ENCODE results near the gene B3GNT5.

The B3GNT5 gene

DNA sequence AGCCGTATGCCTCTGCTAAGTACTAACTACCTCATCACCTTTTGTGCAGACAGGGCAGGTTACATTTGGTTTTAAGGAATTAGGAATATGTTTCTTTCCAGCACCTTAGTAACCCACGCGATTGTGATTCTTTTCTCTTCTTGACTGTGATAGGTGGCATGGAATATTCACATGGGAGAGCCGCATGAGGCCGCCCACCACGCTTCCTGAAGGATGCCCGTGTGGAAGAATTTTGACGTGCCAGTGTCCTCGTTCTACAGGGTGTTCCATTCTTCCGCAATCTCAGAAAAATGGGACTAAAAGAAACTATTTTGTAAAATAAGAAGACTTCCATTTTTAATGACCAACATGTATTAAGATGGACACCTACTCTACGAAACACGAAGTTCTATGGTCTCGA, 16.3 kb downstream of the B3GNT5 start:
- peaks cover 8% of the 10 kb centered on the region for H3K36me3 ChIP-seq
- no peaks in the 10 kb centered on the region for H3K9me3 ChIP-seq (ENCODE audit: severe bottlenecking)
- H3K27ac ChIP-seq, result no peak overlapping the region
- TF ChIP-seq CTCF (IDR thresholded peaks at IDR 0.05; ENCODE audit: low read depth, low read length), result no peak
- H3K27me3 ChIP-seq (ENCODE audit: insufficient read depth, low read depth, severe bottlenecking), result no peaks in the 10 kb centered on the region
- no peak for DNase-seq
- no peak overlapping the region for H3K4me3 ChIP-seq (ENCODE audit: low read depth, low read length)

- no peaks in the 10 kb centered on the region for H3K9me3 ChIP-seq (ENCODE audit: severe bottlenecking)
Observed at GRCh38 chr3:183270344-183270743, 17.3 kb downstream of the B3GNT5 start.

DNA sequence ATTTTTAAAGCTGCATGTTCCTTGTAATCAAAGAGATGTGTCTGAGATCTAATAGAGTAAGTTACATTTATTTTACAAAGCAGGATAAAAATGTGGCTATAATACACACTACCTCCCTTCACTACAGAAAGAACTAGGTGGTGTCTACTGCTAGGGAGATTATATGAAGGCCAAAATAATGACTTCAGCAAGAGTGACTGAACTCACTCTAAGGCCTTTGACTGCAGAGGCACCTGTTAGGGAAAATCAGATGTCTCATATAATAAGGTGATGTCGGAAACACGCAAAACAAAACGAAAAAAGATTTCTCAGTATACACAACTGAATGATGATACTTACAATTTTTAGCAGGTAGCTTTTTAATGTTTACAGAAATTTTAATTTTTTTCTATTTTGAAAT, 19.1 kb downstream of the B3GNT5 start:
- H3K4me3 ChIP-seq (ENCODE audit: low read depth, low read length), result no peak overlapping the region
- no peak for DNase-seq
- H3K27me3 ChIP-seq (ENCODE audit: insufficient read depth, low read depth, severe bottlenecking), result no peaks in the 10 kb centered on the region
- no peak overlapping the region for H3K27ac ChIP-seq
- H3K9me3 ChIP-seq (ENCODE audit: severe bottlenecking), result no peaks in the 10 kb centered on the region
- H3K36me3 ChIP-seq, result peaks cover 8% of the 10 kb centered on the region
- TF ChIP-seq CTCF (IDR thresholded peaks at IDR 0.05; ENCODE audit: low read depth, low read length), result no peak

More at GRCh38 chr3:183270344-183270743, 17.3 kb downstream of the B3GNT5 start:
- H3K36me3 ChIP-seq, result peaks cover 8% of the 10 kb centered on the region
- TF ChIP-seq CTCF (IDR thresholded peaks at IDR 0.05; ENCODE audit: low read depth, low read length), result no peak
- no peak overlapping the region for H3K27ac ChIP-seq
- H3K27me3 ChIP-seq (ENCODE audit: insufficient read depth, low read depth, severe bottlenecking), result no peaks in the 10 kb centered on the region
- no peak overlapping the region for H3K4me3 ChIP-seq (ENCODE audit: low read depth, low read length)
- no peak for DNase-seq

DNA sequence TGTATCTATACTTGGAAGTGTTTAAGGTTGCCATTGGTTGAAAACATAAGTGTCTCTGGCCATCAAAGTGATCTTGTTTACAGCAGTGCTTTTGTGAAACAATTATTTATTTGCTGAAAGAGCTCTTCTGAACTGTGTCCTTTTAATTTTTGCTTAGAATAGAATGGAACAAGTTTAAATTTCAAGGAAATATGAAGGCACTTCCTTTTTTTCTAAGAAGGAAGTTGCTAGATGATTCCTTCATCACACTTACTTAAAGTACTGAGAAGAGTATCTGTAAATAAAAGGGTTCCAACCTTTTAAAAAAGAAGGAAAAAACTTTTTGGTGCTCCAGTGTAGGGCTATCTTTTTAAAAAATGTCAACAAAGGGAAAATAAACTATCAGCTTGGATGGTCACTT, 19.7 kb downstream of the B3GNT5 start:
- Histone ChIP-seq H3K36me3 (peaks cover 8% of the 10 kb centered on the region), H3K4me3 (ENCODE audit: low read depth, low read length) (no peak overlapping the region), H3K27me3 (ENCODE audit: insufficient read depth, low read depth, severe bottlenecking) (no peaks in the 10 kb centered on the region), H3K9me3 (ENCODE audit: severe bottlenecking) (no peaks in the 10 kb centered on the region), H3K27ac (no peak overlapping the region)
- DNase-seq, result no peak
- no peak for TF ChIP-seq CTCF (IDR thresholded peaks at IDR 0.05; ENCODE audit: low read depth, low read length)

DNA sequence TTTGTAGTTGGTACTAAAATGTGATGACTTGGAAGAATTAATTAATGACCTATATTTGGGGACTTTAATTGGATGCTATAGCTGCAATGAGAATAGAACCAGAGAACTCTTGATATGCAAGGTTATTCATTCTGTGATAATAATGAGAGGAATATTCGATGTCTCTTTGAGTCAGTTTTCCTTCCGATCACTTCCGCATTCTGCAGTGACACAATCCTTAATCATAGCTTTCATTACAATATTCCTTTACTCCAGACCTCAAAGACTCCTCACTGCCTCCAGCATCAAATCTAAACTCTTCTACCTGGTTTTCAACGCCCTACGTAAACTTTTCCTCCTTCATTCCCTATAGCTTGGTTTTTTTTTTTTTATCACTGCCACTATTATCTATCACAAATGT, 21.6 kb downstream of the B3GNT5 start:
- Histone ChIP-seq H3K27me3 (ENCODE audit: insufficient read depth, low read depth, severe bottlenecking) (no peaks in the 10 kb centered on the region), H3K27ac (no peak overlapping the region), H3K9me3 (ENCODE audit: severe bottlenecking) (no peaks in the 10 kb centered on the region), H3K36me3 (peaks cover 8% of the 10 kb centered on the region), H3K4me3 (ENCODE audit: low read depth, low read length) (no peak overlapping the region)
- DNase-seq, result no peak
- TF ChIP-seq CTCF (IDR thresholded peaks at IDR 0.05; ENCODE audit: low read depth, low read length), result no peak

DNA sequence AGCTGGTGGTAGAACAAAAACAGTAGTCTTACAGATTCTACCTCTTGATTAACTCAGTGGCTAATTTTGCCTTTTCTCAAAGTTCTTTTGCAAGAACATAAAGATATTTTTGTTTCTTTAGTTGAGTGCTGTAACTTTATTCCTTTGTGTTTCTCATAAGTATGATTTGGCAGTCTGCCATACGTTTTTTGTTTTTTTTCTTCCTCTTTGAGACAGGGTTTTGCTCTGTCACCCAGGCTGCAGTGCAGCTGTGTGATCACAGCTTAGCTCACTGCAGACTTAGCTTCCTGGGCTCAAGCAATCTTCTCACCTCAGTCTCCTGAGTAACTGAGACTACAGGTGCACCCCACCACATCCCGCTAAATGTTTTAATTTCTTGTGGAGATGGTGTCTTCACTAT, 22.4 kb downstream of the B3GNT5 start:
- H3K27me3 ChIP-seq (ENCODE audit: insufficient read depth, low read depth, severe bottlenecking), result no peaks in the 10 kb centered on the region
- no peaks in the 10 kb centered on the region for H3K9me3 ChIP-seq (ENCODE audit: severe bottlenecking)
- H3K4me3 ChIP-seq (ENCODE audit: low read depth, low read length), result no peak overlapping the region
- TF ChIP-seq CTCF (IDR thresholded peaks at IDR 0.05; ENCODE audit: low read depth, low read length), result no peak
- H3K27ac ChIP-seq, result no peak overlapping the region
- H3K36me3 ChIP-seq, result peaks cover 2% of the 10 kb centered on the region
- DNase-seq, result no peak

Data from WERI-Rb-1 (cell line).